GM21423 (cell line): ENCODE data around the gene POC1A.

Experiments
- ATAC-seq: cut with Tn5 transposase; IDR thresholded peaks from one replicate; pipeline ENCODE4 v1.9.1; 2021; ENCODE audit warnings: mild to moderate bottlenecking, moderate library complexity; ENCODE audit not compliant: unreplicated experiment

Gene POC1A

GRCh38 chr3:52088445-52089367 is 65.5 kb downstream of the POC1A start:
- ATAC-seq, result no peak

- no peak for ATAC-seq
Observed at GRCh38 chr3:52087731-52088130, 66.5 kb downstream of the POC1A start.

GRCh38 chr3:52086976-52087663 is 67.1 kb downstream of the POC1A start:
- no peak for ATAC-seq

GRCh38 chr3:52086461-52086860 is 67.8 kb downstream of the POC1A start:
- no peak for ATAC-seq

GRCh38 chr3:52085681-52086282 is 68.4 kb downstream of the POC1A start:
- no peak for ATAC-seq

GRCh38 chr3:52084954-52085680 is 69.1 kb downstream of the POC1A start:
- ATAC-seq, result no peak

DNA sequence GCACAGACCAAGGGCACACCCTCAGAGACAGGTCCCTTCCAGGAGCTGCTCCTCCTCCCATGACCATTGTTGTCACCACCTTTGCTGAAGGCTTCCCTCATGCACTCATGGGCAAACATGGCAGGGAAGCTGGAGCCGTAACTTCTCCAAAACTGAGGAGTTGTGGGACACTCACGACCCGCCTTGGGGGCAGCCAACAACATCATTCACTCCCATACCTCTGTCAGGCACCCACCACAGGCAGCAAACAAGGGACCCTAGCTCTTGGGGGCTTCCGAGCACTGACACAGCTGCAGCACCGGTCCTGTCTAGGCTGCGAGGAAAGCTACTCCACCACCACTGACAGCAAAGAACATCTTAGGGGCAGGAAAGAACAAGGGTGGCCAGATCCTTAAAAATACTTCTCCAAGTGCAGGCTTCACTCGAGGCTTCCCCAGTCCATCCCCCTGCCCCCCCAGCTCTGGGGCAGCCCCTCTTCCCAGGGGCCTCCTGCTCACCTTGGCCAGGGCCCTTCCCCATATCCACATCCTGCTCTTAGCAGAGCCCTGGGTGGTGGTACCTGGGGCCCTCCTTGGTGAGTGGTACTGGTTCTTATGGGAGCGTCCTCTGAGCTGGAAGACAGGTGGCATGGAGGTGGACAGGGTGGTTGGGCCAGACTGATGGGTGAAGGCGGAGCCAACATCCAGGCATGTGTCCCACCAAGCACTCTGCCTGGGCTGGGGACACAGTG is 69.8 kb downstream of the POC1A start:
- ATAC-seq, result no peak

DNA sequence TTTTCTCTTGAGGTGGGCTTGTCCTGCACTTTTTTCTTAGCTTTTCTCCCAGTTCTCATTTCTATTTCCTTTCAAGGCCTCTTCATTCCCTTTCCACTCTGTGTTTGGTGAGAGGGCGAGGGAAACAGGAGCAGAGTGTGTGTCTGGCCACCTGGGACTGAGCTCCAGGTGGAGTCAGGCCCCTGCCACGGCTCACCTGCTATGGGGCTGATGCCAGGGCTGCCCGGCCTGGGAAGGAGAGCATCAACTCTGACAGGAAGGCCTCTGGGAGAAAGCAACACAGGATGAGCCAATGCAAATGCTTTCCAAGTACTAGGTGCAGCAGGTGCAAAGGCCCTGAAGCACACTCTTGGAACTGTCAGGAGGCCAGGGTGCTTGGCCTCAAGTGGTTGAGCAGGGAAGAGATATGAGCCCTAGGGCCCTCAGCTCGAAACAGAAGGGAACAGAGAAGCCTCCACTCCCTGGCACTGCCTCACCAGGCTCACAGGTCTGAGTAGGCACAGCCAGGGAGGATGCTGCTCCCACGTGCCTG is 70.6 kb downstream of the POC1A start:
- ATAC-seq, result no peak

DNA sequence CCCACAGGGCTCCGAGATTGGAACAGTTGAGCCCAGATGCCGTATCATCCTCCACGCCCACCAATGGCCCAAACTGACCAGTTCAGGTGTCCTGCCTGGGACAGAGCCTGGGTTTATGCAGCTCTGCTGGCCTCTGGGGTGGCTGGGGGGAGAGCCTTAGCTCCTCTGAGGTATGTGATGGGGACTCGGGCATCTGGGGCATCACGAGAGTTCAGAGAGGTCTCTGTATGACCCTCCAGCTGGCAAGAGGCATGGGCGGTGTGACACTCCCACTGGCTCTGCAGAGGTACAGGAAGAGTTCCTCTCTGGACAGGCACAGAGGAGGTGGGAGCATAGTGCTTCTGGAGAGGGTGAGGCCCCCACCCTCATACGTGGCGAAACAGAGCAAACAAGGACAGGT is 71.3 kb downstream of the POC1A start:
- no peak for ATAC-seq

DNA sequence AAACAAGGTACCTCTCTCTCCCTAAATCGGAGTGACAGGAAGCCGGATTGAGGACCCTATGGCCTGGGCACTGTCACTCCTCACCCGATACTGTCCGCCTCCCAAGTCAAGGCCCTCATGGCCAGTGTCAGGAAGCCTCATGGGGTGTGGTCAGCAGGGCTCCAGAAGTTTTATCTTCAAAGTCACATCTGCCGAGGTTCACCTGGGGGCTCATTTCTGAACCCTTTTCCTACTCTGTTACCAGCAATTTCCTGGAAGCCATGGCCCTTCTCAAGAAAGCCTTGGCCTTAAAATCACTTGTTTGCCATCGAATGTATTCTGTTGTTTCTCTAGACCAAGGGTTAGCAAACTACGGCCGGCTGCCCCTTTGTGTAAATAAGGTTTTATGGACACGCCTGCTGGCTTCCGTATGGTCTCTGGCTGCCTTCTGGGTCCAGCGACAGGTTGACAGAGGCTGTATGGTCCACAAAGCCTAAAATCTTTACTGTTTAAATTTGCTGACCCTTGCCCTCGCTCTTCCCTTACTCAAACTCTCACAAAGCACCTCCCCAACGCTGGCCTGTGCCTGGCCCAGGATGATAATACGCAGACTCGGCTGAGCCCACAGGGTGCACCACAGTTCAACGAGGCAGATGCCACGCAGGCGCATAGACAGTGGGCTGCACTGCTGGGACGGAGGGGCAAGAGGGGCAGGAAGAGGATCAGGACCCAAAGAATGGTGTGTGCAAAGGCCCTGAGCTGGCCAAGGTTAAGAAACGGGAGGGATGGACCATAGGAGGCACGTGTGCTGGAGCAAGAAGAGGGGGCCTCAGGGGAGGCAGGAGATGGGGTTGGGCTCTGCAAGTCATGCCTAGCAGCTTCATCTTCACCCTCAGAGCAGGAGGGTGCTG is 73.1 kb downstream of the POC1A start:
- no peak for ATAC-seq

DNA sequence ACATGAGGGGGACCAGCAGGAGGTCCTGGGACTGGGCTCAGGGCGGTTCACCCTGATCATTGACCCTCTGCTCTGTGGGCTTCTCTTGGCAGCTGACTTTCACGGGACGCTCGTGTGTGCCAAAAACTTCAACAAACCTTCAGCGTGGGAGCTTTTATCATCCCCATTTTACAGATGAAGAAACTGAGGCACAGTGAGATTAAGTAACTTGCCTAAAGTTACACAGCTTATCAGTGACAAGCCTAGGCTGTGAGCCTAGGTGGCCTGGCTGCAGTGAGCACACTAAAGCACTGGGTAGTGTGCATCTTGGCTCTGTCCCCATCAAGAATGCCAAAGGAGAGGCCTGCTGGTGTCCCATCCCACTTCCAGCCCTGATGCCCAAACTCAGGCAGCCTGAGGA is 74.3 kb downstream of the POC1A start:
- ATAC-seq, result no peak

- ATAC-seq, result no peak
Observed at GRCh38 chr3:52078781-52079560, 75.3 kb downstream of the POC1A start.

GRCh38 chr3:52077925-52078324 is 76.3 kb downstream of the POC1A start:
- no peak for ATAC-seq

- no peak for ATAC-seq
Observed at GRCh38 chr3:52076896-52077780, 77.1 kb downstream of the POC1A start.

DNA sequence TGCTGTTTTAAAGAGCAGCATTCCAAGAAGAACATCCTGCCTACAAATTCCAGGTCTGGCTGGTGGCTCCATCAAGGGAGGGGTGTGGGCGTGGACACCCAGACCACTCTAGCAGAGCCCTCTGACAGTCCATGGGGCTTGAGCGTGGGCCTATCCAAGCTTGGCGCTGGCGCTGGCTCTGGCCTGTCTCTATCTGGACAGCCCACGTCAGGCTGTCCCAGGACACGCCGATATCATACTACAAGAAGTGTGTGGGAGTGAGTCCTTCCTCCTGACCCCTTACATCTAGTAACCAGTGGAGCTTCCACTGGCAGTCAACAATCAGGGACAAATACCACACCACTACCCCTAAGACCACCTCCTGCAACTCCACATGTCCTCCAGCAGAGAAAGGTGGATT is 80.7 kb downstream of the POC1A start:
- no peak for ATAC-seq

DNA sequence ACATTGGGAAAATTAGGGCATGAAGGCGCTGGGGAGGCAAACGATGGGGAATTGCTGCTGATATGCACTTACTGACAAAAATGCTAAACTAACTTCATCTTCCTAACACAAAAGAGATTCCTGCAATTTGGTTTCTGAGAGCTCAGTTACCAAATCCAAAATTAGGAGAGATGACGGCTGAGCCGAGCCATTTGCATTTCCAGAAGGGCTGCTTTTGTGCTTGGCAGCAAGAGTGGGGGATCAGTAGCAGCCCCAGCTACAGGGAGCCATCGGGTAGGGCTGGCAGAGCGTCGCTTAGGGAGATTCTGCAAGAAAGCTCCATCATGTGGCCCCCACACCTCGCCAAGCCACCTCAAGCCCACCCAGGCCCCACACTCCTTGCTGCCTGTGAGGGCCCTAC is 81.8 kb downstream of the POC1A start:
- ATAC-seq, result no peak

DNA sequence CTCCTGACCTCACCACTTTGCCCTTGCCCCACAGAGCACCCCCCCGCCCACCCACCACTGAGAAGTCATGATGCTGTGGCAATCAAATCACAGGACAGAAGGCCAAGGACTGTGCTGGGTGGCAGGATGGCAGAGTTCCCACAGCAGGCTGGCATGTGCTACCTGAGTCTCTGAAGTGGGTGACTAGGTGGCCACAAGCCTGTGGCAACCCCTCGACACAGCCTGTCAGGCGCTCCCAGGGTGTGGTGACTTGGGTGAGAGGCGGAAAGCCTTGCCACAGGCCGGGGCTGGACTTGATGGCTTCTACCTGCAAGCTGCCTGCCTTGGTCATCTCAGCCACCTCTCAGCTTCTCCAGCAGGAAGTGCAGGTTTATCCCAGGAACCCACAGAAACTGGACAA is 82.2 kb downstream of the POC1A start:
- ATAC-seq, result no peak
